Astrocyte (in vitro differentiated cells and primary cell): ENCODE measurements around the gene SCRN3. TPM values are rescaled to one million over a fixed set of nuclear protein-coding genes. Genes with fewer than 3 reads are reported as not detected.

Source experiments
- DNase-seq: peaks from one replicate; pipeline ENCODE4 v3.0.0-alpha.2; 2010; ENCODE audit warnings: low read depth
- FAIRE-seq: peaks from 2 replicates; lab custom pipeline; 2011; peaks lifted over from hg19 to GRCh38; lab: Jason Lieb, UNC
- H2AFZ ChIP-seq: 2 replicates; pipeline ENCODE4 v1.6.0; 2012; ENCODE audit warnings: low read depth, low read length, inconsistent platforms
- H3K27ac ChIP-seq: 2 replicates; pipeline ENCODE4 v1.5.1; 2011; ENCODE audit warnings: low read depth, low read length, inconsistent platforms
- H3K27me3 ChIP-seq: 2 replicates; pipeline ENCODE4 v1.6.0; 2011; ENCODE audit warnings: low read length, inconsistent platforms; ENCODE audit not compliant: insufficient read depth
- H3K36me3 ChIP-seq: 2 replicates; pipeline ENCODE4 v1.5.1; 2011; ENCODE audit warnings: low read length, inconsistent platforms; ENCODE audit not compliant: insufficient read depth
- H3K4me1 ChIP-seq: 2 replicates; pipeline ENCODE4 v1.5.1; 2011; ENCODE audit warnings: low read length, inconsistent platforms; ENCODE audit not compliant: insufficient read depth
- H3K4me2 ChIP-seq: 2 replicates; pipeline ENCODE4 v1.6.0; 2012; ENCODE audit warnings: low read length, inconsistent platforms
- H3K4me3 ChIP-seq: 2 replicates; pipeline ENCODE4 v1.5.1; 2011; ENCODE audit warnings: low read depth, mild to moderate bottlenecking, low read length, inconsistent platforms; ENCODE audit not compliant: insufficient read depth
- H3K79me2 ChIP-seq: 2 replicates; pipeline ENCODE4 v1.6.0; 2012; ENCODE audit warnings: mild to moderate bottlenecking, low read length, inconsistent platforms; ENCODE audit not compliant: insufficient read depth
- H3K9ac ChIP-seq: 2 replicates; pipeline ENCODE4 v1.6.0; 2012; ENCODE audit warnings: mild to moderate bottlenecking, low read length, inconsistent platforms
- H3K9me3 ChIP-seq: 2 replicates; pipeline ENCODE4 v1.5.1; 2012; ENCODE audit warnings: low read depth, mild to moderate bottlenecking, low read length, inconsistent platforms; ENCODE audit not compliant: insufficient read depth
- H4K20me1 ChIP-seq: 2 replicates; pipeline ENCODE4 v1.6.0; 2012; ENCODE audit warnings: low read length, inconsistent platforms; ENCODE audit not compliant: insufficient read depth
- H3K27ac Mint-ChIP-seq: one replicate; pipeline ENCODE4 v1.8.0; 2021; ENCODE audit warnings: mild to moderate bottlenecking, mixed read lengths; ENCODE audit not compliant: unreplicated experiment
- H3K27me3 Mint-ChIP-seq: one replicate; pipeline ENCODE4 v1.8.0; 2021; ENCODE audit warnings: low read depth, mixed read lengths; ENCODE audit not compliant: unreplicated experiment
- H3K36me3 Mint-ChIP-seq: one replicate; pipeline ENCODE4 v1.8.0; 2021; ENCODE audit warnings: low read depth, mixed read lengths; ENCODE audit not compliant: unreplicated experiment
- H3K4me1 Mint-ChIP-seq: one replicate; pipeline ENCODE4 v1.8.0; 2021; ENCODE audit warnings: low read depth, mixed read lengths; ENCODE audit not compliant: unreplicated experiment
- H3K4me3 Mint-ChIP-seq: one replicate; pipeline ENCODE4 v1.8.0; 2021; ENCODE audit warnings: mild to moderate bottlenecking, moderate library complexity, mixed read lengths; ENCODE audit not compliant: unreplicated experiment
- H3K9me3 Mint-ChIP-seq: one replicate; pipeline ENCODE4 v1.8.0; 2021; ENCODE audit warnings: mild to moderate bottlenecking, mixed read lengths; ENCODE audit not compliant: unreplicated experiment
- EZH2 ChIP-seq: IDR thresholded peaks from 2 replicates; pipeline ENCODE4 v1.6.1; 2012; ENCODE audit warnings: mild to moderate bottlenecking, low read length, inconsistent platforms; ENCODE audit not compliant: insufficient read depth
- total RNA-seq: library from RNA; stranded (reverse); gene quantifications from 2 replicates; pipeline ENCODE4 v1.2.1, GENCODE V29; 2021
- TF ChIP-seq, protein P1 (sequence below): IDR thresholded peaks from 2 replicates; pipeline ENCODE4 v1.5.1; 2011; ENCODE audit warnings: low read depth, mild to moderate bottlenecking, inconsistent platforms, low read length, moderate library complexity; ENCODE audit not compliant: insufficient read depth

SCRN3 gene
- total RNA-seq, 1 donor from 2014 or later, result 20.1 TPM

GRCh38 chr2:174461221-174461620 is 65.7 kb downstream of the SCRN3 start:
- Mint-ChIP-seq H3K36me3 (no peaks in the 10 kb centered on the region), H3K9me3 (no peaks in the 10 kb centered on the region), H3K27ac (no peak overlapping the region), H3K4me1 (no peaks in the 10 kb centered on the region), H3K4me3 (no peak overlapping the region), H3K27me3 (no peaks in the 10 kb centered on the region)
- Histone ChIP-seq H3K9ac (no peak overlapping the region), H3K79me2 (no peaks in the 10 kb centered on the region), H3K4me3 (no peak overlapping the region), H4K20me1 (no peaks in the 10 kb centered on the region), H3K27ac (no peak overlapping the region), H3K4me2 (no peak overlapping the region), H3K27me3 (no peaks in the 10 kb centered on the region), H3K9me3 (no peaks in the 10 kb centered on the region), H3K4me1 (no peaks in the 10 kb centered on the region), H2AFZ (no peak overlapping the region), H3K36me3 (no peaks in the 10 kb centered on the region)
- no peak for TF ChIP-seq EZH2
- TF ChIP-seq, protein P1, sequence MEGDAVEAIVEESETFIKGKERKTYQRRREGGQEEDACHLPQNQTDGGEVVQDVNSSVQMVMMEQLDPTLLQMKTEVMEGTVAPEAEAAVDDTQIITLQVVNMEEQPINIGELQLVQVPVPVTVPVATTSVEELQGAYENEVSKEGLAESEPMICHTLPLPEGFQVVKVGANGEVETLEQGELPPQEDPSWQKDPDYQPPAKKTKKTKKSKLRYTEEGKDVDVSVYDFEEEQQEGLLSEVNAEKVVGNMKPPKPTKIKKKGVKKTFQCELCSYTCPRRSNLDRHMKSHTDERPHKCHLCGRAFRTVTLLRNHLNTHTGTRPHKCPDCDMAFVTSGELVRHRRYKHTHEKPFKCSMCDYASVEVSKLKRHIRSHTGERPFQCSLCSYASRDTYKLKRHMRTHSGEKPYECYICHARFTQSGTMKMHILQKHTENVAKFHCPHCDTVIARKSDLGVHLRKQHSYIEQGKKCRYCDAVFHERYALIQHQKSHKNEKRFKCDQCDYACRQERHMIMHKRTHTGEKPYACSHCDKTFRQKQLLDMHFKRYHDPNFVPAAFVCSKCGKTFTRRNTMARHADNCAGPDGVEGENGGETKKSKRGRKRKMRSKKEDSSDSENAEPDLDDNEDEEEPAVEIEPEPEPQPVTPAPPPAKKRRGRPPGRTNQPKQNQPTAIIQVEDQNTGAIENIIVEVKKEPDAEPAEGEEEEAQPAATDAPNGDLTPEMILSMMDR, result no peak
- DNase-seq (no peak), FAIRE-seq (no peak)

- H3K27ac ChIP-seq, result no peak overlapping the region
- no peaks in the 10 kb centered on the region for H3K36me3 ChIP-seq
- H3K9me3 ChIP-seq, result no peaks in the 10 kb centered on the region
- Mint-ChIP-seq H3K4me3 (no peak overlapping the region), H3K27ac (no peak overlapping the region), H3K9me3 (no peaks in the 10 kb centered on the region), H3K27me3 (no peaks in the 10 kb centered on the region), H3K36me3 (peaks cover 3% of the 10 kb centered on the region), H3K4me1 (no peaks in the 10 kb centered on the region)
- H3K79me2 ChIP-seq, result no peaks in the 10 kb centered on the region
- H2AFZ ChIP-seq, result no peak overlapping the region
- H4K20me1 ChIP-seq, result no peaks in the 10 kb centered on the region
- H3K27me3 ChIP-seq, result no peaks in the 10 kb centered on the region
- H3K4me3 ChIP-seq, result no peak overlapping the region
- H3K9ac ChIP-seq, result no peak overlapping the region
- no peaks in the 10 kb centered on the region for H3K4me1 ChIP-seq
- H3K4me2 ChIP-seq, result no peak overlapping the region
- DNase-seq (no peak), FAIRE-seq (no peak)
- TF ChIP-seq, protein P1, result no peak
- no peak for TF ChIP-seq EZH2
These were observed 69.8 kb downstream of the SCRN3 start for GRCh38 chr2:174465327-174465726.

DNA sequence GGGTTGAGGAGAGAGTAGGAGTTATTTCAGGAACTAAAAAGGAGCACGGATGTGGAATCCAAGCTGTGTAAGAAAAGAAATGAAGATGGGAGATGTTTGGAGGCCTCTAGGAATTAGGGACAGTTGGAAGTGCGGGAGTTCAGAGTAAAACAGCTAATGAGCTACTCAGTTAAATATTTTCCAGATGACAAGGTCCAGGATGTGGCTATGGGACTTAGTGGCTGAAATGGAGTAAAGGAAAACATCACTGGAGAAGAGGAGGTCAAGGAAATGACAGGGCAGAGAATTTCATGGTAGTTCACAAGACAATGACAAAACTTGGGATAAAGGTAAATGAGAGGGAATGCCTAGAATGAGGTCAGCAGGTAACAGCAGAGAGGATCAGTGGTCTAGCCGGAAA is 78.3 kb downstream of the SCRN3 start:
- H3K4me1 Mint-ChIP-seq, result peaks cover 5% of the 10 kb centered on the region
- DNase-seq, result peak; percentile 9
- H3K27ac Mint-ChIP-seq, result no peak overlapping the region
- FAIRE-seq, result no peak
- Histone ChIP-seq H2AFZ (peak overlapping the region; percentile 64), H3K36me3 (no peaks in the 10 kb centered on the region), H3K79me2 (no peaks in the 10 kb centered on the region), H3K27me3 (no peaks in the 10 kb centered on the region), H3K4me3 (no peak overlapping the region), H3K9ac (no peak overlapping the region), H3K4me1 (peaks cover 6% of the 10 kb centered on the region), H4K20me1 (no peaks in the 10 kb centered on the region), H3K4me2 (peak overlapping the region; percentile 21), H3K9me3 (no peaks in the 10 kb centered on the region), H3K27ac (no peak overlapping the region)
- H3K4me3 Mint-ChIP-seq, result no peak overlapping the region
- no peaks in the 10 kb centered on the region for H3K27me3 Mint-ChIP-seq
- no peaks in the 10 kb centered on the region for H3K36me3 Mint-ChIP-seq
- H3K9me3 Mint-ChIP-seq, result no peaks in the 10 kb centered on the region
- TF ChIP-seq, protein P1, result no peak
- TF ChIP-seq EZH2, result no peak
